ENCODE results near the gene CD302.

DNA sequence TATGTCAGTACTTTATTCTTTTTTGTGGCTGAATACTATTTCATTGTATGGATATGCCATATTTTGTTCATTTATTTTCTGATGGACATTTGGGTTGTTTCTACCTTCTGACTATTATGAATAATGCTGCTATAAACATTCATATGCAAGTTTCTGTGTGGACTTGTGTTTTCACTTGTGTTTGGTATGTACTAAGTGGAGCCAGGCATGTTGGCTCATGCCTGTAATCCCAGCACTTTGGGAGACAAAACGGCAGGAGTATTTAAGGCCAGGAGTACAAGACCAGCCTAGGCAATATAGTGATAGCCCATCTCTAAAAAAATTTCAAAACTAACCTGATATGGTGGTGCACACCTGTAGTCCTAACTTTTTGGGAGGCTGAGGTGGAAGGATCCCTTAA is 62.4 kb downstream of the CD302 start:
- TF ChIP-seq, protein P1, sequence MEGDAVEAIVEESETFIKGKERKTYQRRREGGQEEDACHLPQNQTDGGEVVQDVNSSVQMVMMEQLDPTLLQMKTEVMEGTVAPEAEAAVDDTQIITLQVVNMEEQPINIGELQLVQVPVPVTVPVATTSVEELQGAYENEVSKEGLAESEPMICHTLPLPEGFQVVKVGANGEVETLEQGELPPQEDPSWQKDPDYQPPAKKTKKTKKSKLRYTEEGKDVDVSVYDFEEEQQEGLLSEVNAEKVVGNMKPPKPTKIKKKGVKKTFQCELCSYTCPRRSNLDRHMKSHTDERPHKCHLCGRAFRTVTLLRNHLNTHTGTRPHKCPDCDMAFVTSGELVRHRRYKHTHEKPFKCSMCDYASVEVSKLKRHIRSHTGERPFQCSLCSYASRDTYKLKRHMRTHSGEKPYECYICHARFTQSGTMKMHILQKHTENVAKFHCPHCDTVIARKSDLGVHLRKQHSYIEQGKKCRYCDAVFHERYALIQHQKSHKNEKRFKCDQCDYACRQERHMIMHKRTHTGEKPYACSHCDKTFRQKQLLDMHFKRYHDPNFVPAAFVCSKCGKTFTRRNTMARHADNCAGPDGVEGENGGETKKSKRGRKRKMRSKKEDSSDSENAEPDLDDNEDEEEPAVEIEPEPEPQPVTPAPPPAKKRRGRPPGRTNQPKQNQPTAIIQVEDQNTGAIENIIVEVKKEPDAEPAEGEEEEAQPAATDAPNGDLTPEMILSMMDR (IDR thresholded peaks at IDR 0.05): no peak
- TF ChIP-seq CEBPB (IDR thresholded peaks at IDR 0.05) (no peak), JUNB (IDR thresholded peaks at IDR 0.05) (no peak), TP53 (CRISPR knock-in tag; IDR thresholded peaks at IDR 0.05) (no peak), POLR2A (IDR thresholded peaks at IDR 0.05; ENCODE audit: low read length) (no peak)
- TF ChIP-seq, protein P2, sequence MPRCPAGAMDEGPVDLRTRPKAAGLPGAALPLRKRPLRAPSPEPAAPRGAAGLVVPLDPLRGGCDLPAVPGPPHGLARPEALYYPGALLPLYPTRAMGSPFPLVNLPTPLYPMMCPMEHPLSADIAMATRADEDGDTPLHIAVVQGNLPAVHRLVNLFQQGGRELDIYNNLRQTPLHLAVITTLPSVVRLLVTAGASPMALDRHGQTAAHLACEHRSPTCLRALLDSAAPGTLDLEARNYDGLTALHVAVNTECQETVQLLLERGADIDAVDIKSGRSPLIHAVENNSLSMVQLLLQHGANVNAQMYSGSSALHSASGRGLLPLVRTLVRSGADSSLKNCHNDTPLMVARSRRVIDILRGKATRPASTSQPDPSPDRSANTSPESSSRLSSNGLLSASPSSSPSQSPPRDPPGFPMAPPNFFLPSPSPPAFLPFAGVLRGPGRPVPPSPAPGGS (IDR thresholded peaks at IDR 0.05): no peak
